Mesothelial cell of epicardium (in vitro differentiated cells): ENCODE results near the gene AMFR. TPM values are rescaled to one million over a fixed set of nuclear protein-coding genes. Genes with fewer than 3 reads are reported as not detected.

Experiments used
- DNase-seq, 2 experiments: peaks; one replicate each; pipeline ENCODE4 v3.0.0; 2021; ENCODE audit warnings: low spot score in 2 of 2; ENCODE audit not compliant: unreplicated experiment in 2 of 2
- H3K27ac Mint-ChIP-seq: 2 replicates; pipeline ENCODE4 v1.8.0; 2021; ENCODE audit warnings: mixed read lengths
- H3K27me3 Mint-ChIP-seq: 2 replicates; pipeline ENCODE4 v1.8.0; 2021; ENCODE audit warnings: low read depth, mixed read lengths
- H3K36me3 Mint-ChIP-seq: 2 replicates; pipeline ENCODE4 v1.8.0; 2021; ENCODE audit warnings: mixed read lengths
- H3K4me1 Mint-ChIP-seq: 2 replicates; pipeline ENCODE4 v1.8.0; 2021; ENCODE audit warnings: mixed read lengths
- H3K4me3 Mint-ChIP-seq: 2 replicates; pipeline ENCODE4 v1.8.0; 2021; ENCODE audit warnings: mild to moderate bottlenecking, moderate library complexity, mixed read lengths
- H3K9me3 Mint-ChIP-seq: 2 replicates; pipeline ENCODE4 v1.8.0; 2021; ENCODE audit warnings: mixed read lengths
- CTCF ChIP-seq: fragments of 200-600 bp; sonication (generic); IDR thresholded peaks from one replicate; pipeline ENCODE4 v1.5.0; 2021; ENCODE audit warnings: antibody characterized with exemption; ENCODE audit not compliant: unreplicated experiment
- total RNA-seq: library from RNA; stranded (reverse); gene quantifications from 3 replicates; pipeline ENCODE4 v1.2.1, GENCODE V29; 2021

AMFR gene
- total RNA-seq, 1 donor from 2014 or later = 60.0 TPM

GRCh38 chr16:56312028-56312300, 113.4 kb downstream of the AMFR start:
- H3K27me3 Mint-ChIP-seq = peaks cover 8% of the 10 kb centered on the region
- no peak for TF ChIP-seq CTCF
- no peaks in the 10 kb centered on the region for H3K4me1 Mint-ChIP-seq
- H3K4me3 Mint-ChIP-seq = no peak overlapping the region
- no peak for DNase-seq
- no peak overlapping the region for H3K27ac Mint-ChIP-seq
- H3K36me3 Mint-ChIP-seq = no peaks in the 10 kb centered on the region
- no peaks in the 10 kb centered on the region for H3K9me3 Mint-ChIP-seq

Other genes starting within 250 kb of the AMFR start
- gene GNAO1, start 234.1 kb downstream of the AMFR start, total RNA-seq = 2.2 to 3.3 TPM (median 2.8 TPM) in 3 replicates
- 134 to 141 TPM (median 136 TPM) in 3 replicates for gene NUDT21, start 25.8 kb upstream of the AMFR start, total RNA-seq
- 34.3 to 37.2 TPM (median 35.5 TPM) in 3 replicates for gene OGFOD1, start 26.0 kb upstream of the AMFR start, total RNA-seq
- gene BBS2, start 94.5 kb upstream of the AMFR start, total RNA-seq = 58.2 to 63.1 TPM (median 60.8 TPM) in 3 replicates
- not detected in 3 replicates for gene MT4, start 139.5 kb upstream of the AMFR start, total RNA-seq
- not detected in 3 replicates for gene MT3, start 164.0 kb upstream of the AMFR start, total RNA-seq
- 4.4 to 5.7 TPM (median 5.3 TPM) in 3 replicates for gene MT2A, start 183.0 kb upstream of the AMFR start, total RNA-seq
- 0.99 TPM in 1 of 3 replicates, not detected in the others for gene MT1E, start 200.2 kb upstream of the AMFR start, total RNA-seq
- gene MT1M, start 207.1 kb upstream of the AMFR start, total RNA-seq = not detected in 3 replicates
- not detected in 3 replicates for gene MT1A, start 213.1 kb upstream of the AMFR start, total RNA-seq
- not detected in 3 replicates for gene MT1B, start 226.3 kb upstream of the AMFR start, total RNA-seq
- 0.63 to 0.95 TPM (median 0.66 TPM) in 3 replicates for gene MT1F, start 232.4 kb upstream of the AMFR start, total RNA-seq
- not detected in 3 replicates for gene MT1G, start 242.5 kb upstream of the AMFR start, total RNA-seq
- gene MT1H, start 244.3 kb upstream of the AMFR start, total RNA-seq = not detected in 3 replicates